ENCODE results near the gene BTBD9. TPM values are rescaled to one million over a fixed set of nuclear protein-coding genes. Genes with fewer than 3 reads are reported as not detected.

BTBD9 gene
- total and polyA plus RNA-seq, 2 donors (not counting 3 experiments of a cell fraction or from before 2014, with no cell fraction given): 4.9 to 15.0 TPM

GRCh38 chr6:38445925-38446324 is 193.8 kb downstream of the BTBD9 start:
- H3K36me3 ChIP-seq (ENCODE audit: control insufficient read depth in 2 of 2, extremely low read depth in 1 of 2, insufficient read depth in 2 of 2, low read length in 2 of 2): no peaks in the 10 kb centered on the region
- FAIRE-seq (no peak), DNase-seq (ENCODE audit: low read depth, low spot score) (no peak)
- CTCF ChIA-PET: no interaction called here
- H3K79me2 ChIP-seq (ENCODE audit: control insufficient read depth, insufficient read depth, low read length): no peaks in the 10 kb centered on the region
- no peak overlapping the region for H2AFZ ChIP-seq (ENCODE audit: low read depth, low read length)
- no peak overlapping the region for H3K4me2 ChIP-seq (ENCODE audit: insufficient read depth, low read length)
- no peaks in the 10 kb centered on the region for H3K27me3 ChIP-seq (ENCODE audit: control insufficient read depth in 2 of 2, insufficient read depth in 2 of 2, low read length in 2 of 2)
- H4K20me1 ChIP-seq (replicated peaks; ENCODE audit: control insufficient read depth, extremely low read depth, insufficient read depth, low read length): no peaks in the 10 kb centered on the region
- intact Hi-C loops (cut with micrococcal nuclease) (no loop called here), dilution Hi-C loops (cut with MboI; ENCODE audit: extremely low pct_ligation_motif_present, low sequenced_read_pairs) (no loop called here)
- no peaks in the 10 kb centered on the region for H3K4me1 ChIP-seq (ENCODE audit: control insufficient read depth, extremely low read depth, insufficient read depth, low read length)
- TF ChIP-seq EZH2 (IDR thresholded peaks at IDR 0.05; ENCODE audit: borderline replicate concordance, low read depth, low read length, severe bottlenecking) (no peak), CTCF (IDR thresholded peaks at IDR 0.05; ENCODE audit: extremely low read depth in 1 of 2, insufficient read depth in 1 of 2, low read depth in 1 of 2, low read length in 2 of 2) (no peak), POLR2AphosphoS5 (IDR thresholded peaks at IDR 0.05; ENCODE audit: insufficient read depth, low read depth, low read length) (no peak), JUN (IDR thresholded peaks at IDR 0.05; ENCODE audit: borderline replicate concordance, insufficient read depth, insufficient read length, low read depth) (no peak), GATA2 (IDR thresholded peaks at IDR 0.05; ENCODE audit: insufficient read depth, insufficient read length, low read depth, low read length) (no peak), POLR2A (IDR thresholded peaks at IDR 0.05; ENCODE audit: low read depth, low read length) (no peak), FOS (IDR thresholded peaks at IDR 0.05; ENCODE audit: borderline replicate concordance, insufficient read depth, low read length) (no peak), MAX (IDR thresholded peaks at IDR 0.05; ENCODE audit: insufficient read depth, insufficient read length) (no peak), MYC (IDR thresholded peaks at IDR 0.05; ENCODE audit: low read depth, low read length) (no peak)
- BruUV-seq (replicated peaks): no TSS peak
- H3K9me1 ChIP-seq (replicated peaks; ENCODE audit: control insufficient read depth, extremely low read depth, insufficient read depth, low read length): no peaks in the 10 kb centered on the region
- no peak overlapping the region for H3K27ac ChIP-seq (ENCODE audit: insufficient read depth, low read depth, low read length)
- no peak overlapping the region for H3K4me3 ChIP-seq (replicated peaks in 1 of 3; ENCODE audit: insufficient read depth in 1 of 3, low read depth in 1 of 3, low read length in 3 of 3)
- no peak overlapping the region for H3K9ac ChIP-seq (replicated peaks; ENCODE audit: extremely low read depth, insufficient read depth, low read length)
- POLR2A ChIA-PET: no interaction called here
- H3K9me3 ChIP-seq (replicated peaks; ENCODE audit: control insufficient read depth, insufficient read depth, low read length): no peaks in the 10 kb centered on the region

All from endothelial cell of umbilical vein (primary cell).